Smooth muscle cell (in vitro differentiated cells): ENCODE measurements around the gene KLK1. TPM values are rescaled to one million over a fixed set of nuclear protein-coding genes. Genes with fewer than 3 reads are reported as not detected.
"Not testable (repeated sequence)": the region's sequence is repeated elsewhere in the genome, so short reads cannot be mapped to it uniquely, and the experiment has no call there.

ENCODE experiments used
- DNase-seq: peaks from one replicate; lab custom pipeline; 2025; ENCODE audit not compliant: unreplicated experiment; lab: John Stamatoyannopoulos, UW
- H2AFZ ChIP-seq: fragments of 200-600 bp; sonication (generic); 2 replicates; pipeline ENCODE4 v1.6.0; 2016; ENCODE audit warnings: antibody characterized with exemption, low read depth, mild to moderate bottlenecking
- H3F3A ChIP-seq: fragments of 200-600 bp; sonication (generic); 2 replicates; pipeline ENCODE4 v1.6.0; 2017; ENCODE audit warnings: antibody characterized with exemption, low read depth
- H3K27ac ChIP-seq: fragments of 200-600 bp; sonication (generic); 2 replicates; pipeline ENCODE4 v1.5.1; 2016; ENCODE audit warnings: low read depth, mild to moderate bottlenecking
- H3K27me3 ChIP-seq: fragments of 200-600 bp; sonication (generic); 2 replicates; pipeline ENCODE4 v1.6.1; 2016; ENCODE audit warnings: low read depth, mild to moderate bottlenecking
- H3K36me3 ChIP-seq: fragments of 200-600 bp; sonication (generic); 2 replicates; pipeline ENCODE4 v1.5.1; 2016; ENCODE audit warnings: low read depth
- H3K4me1 ChIP-seq: fragments of 200-600 bp; sonication (generic); 2 replicates; pipeline ENCODE4 v1.5.1; 2016; ENCODE audit warnings: low read depth
- H3K4me2 ChIP-seq: fragments of 200-600 bp; sonication (generic); 2 replicates; pipeline ENCODE4 v1.6.0; 2016; ENCODE audit warnings: mild to moderate bottlenecking
- H3K4me3 ChIP-seq: fragments of 200-600 bp; sonication (generic); 2 replicates; pipeline ENCODE4 v1.5.1; 2016; ENCODE audit warnings: mild to moderate bottlenecking
- H3K79me2 ChIP-seq: fragments of 200-600 bp; sonication (generic); 2 replicates; pipeline ENCODE4 v1.6.0; 2016; ENCODE audit warnings: low read depth, mild to moderate bottlenecking
- H3K9ac ChIP-seq: fragments of 200-600 bp; sonication (generic); 2 replicates; pipeline ENCODE4 v1.6.0; 2016; ENCODE audit warnings: low read depth
- H3K9me3 ChIP-seq: fragments of 200-600 bp; sonication (generic); replicated peaks from 2 replicates; pipeline ENCODE4 v1.5.1; 2016; ENCODE audit warnings: low read depth
- H4K20me1 ChIP-seq: fragments of 200-600 bp; sonication (generic); 2 replicates; pipeline ENCODE4 v1.6.0; 2016; ENCODE audit warnings: low read depth
- WGBS: methylation state at CpG from one replicate; pipeline ENCODE4 v1.1.7; 2016; ENCODE audit warnings: low lambda C conversion rate; 5-methylcytosine and 5-hydroxymethylcytosine counted together
- polyA plus RNA-seq: library from polyadenylated mRNA; unstranded; fragments of >200 nt; fragmentation: Nextera tagmentation; extraction: Ambion mirVana; gene quantifications from 2 replicates; pipeline ENCODE4 v1.2.1, GENCODE V29; 2016
- total RNA-seq: library from RNA; depleted of rRNA; stranded (reverse); fragments of >200 nt; gene quantifications from 2 replicates; pipeline ENCODE4 v1.2.3, GENCODE V29; 2014
- TF ChIP-seq, protein P1 (sequence below): fragments of 200-600 bp; sonication (generic); IDR thresholded peaks from 2 replicates; pipeline ENCODE4 v1.5.1; 2017; ENCODE audit warnings: borderline replicate concordance, mild to moderate bottlenecking, antibody characterized with exemption; ENCODE audit not compliant: insufficient read depth, poor library complexity, severe bottlenecking

The KLK1 gene
- total and polyA plus RNA-seq, 2 experiments from 2014 or later, result 0.85 TPM; not detected in 1

DNA sequence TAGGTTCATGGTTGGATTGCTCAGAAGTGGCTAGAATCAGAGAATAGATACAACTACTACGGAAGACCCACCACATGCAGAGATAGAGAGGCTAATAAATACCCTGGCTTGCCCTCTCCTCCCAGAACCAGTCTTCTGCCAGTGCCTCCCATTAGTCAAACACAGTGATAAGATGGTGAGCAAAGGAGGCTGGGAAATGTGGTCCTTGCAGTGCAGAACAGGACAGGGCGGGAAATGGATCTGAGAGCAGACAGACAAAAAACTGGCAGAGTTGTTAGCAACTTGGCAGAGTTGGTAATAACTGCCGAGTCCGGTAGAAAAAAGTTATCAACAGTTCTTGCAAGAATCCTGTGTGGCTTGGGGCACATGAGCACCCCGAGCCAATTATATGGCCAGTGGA is 8.7 kb downstream of the KLK1 start:
- Histone ChIP-seq H2AFZ (no peak overlapping the region), H3K4me1 (no peaks in the 10 kb centered on the region), H3K9me3 (no peaks in the 10 kb centered on the region), H3K4me3 (no peak overlapping the region), H3K36me3 (no peaks in the 10 kb centered on the region), H4K20me1 (no peaks in the 10 kb centered on the region), H3K79me2 (no peaks in the 10 kb centered on the region), H3K27me3 (peaks cover 32% of the 10 kb centered on the region), H3K9ac (no peak overlapping the region), H3K4me2 (no peak overlapping the region), H3F3A (no peaks in the 10 kb centered on the region), H3K27ac (no peak overlapping the region)
- TF ChIP-seq, protein P1, sequence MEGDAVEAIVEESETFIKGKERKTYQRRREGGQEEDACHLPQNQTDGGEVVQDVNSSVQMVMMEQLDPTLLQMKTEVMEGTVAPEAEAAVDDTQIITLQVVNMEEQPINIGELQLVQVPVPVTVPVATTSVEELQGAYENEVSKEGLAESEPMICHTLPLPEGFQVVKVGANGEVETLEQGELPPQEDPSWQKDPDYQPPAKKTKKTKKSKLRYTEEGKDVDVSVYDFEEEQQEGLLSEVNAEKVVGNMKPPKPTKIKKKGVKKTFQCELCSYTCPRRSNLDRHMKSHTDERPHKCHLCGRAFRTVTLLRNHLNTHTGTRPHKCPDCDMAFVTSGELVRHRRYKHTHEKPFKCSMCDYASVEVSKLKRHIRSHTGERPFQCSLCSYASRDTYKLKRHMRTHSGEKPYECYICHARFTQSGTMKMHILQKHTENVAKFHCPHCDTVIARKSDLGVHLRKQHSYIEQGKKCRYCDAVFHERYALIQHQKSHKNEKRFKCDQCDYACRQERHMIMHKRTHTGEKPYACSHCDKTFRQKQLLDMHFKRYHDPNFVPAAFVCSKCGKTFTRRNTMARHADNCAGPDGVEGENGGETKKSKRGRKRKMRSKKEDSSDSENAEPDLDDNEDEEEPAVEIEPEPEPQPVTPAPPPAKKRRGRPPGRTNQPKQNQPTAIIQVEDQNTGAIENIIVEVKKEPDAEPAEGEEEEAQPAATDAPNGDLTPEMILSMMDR, result no peak
- WGBS, result 86% methylated on average over 5 of the region's 5 CpGs
- DNase-seq, result no peak

DNA sequence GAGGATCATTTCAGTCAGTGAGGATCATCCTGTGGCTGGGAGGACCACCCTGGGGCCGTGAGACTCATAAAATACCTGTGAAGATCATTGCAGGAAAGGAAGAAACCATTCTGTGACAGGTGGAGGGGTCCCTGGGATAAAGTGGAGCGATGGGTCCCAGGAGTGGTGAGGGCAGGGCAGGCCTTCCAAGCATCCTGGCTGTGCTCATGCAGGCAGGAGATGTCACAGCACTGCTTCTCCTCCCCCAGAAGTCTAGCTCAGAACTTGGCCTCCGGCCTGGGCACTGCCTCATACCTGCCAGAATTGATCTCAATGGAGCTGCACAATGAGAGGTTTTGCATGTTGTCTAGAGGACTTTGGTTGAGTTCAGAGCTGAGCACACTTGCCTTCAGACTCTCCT is 11.1 kb downstream of the KLK1 start:
- Histone ChIP-seq H3K4me3 (no peak overlapping the region), H3K27ac (no peak overlapping the region), H3K27me3 (peaks cover 11% of the 10 kb centered on the region), H2AFZ (no peak overlapping the region), H3K9ac (no peak overlapping the region), H3F3A (no peaks in the 10 kb centered on the region), H3K4me2 (no peak overlapping the region), H3K4me1 (no peaks in the 10 kb centered on the region), H3K9me3 (no peaks in the 10 kb centered on the region), H3K79me2 (no peaks in the 10 kb centered on the region), H4K20me1 (no peaks in the 10 kb centered on the region), H3K36me3 (no peaks in the 10 kb centered on the region)
- 61% methylated on average over 3 of the region's 3 CpGs for WGBS
- TF ChIP-seq, protein P1, result no peak
- no peak for DNase-seq

DNA sequence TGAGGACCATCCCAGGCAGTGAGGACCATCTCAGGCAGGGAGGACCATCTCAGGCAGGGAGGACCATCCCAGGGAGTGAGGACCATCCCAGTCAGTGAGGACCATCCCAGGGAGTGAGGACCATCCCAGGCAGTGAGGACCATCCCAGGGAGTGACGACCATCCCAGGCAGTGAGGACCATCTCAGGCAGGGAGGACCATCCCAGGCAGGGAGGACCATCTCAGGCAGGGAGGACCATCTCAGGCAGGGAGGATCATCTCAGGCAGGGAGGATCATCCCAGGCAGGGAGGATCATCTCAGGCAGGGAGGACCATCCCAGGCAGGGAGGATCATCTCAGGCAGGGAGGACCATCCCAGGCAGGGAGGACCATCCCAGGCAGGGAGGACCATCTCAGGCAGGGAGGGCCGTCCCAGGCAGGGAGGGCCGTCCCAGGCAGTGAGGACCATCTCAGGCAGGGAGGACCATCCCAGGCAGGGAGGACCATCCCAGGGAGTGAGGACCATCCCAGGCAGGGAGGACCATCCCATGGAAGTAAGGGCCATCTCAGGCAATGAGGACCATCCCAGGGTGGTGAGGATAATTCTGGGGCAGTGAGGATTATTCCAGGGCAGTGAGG is 11.9 kb downstream of the KLK1 start:
- not testable (repeated sequence) for H3K4me3 ChIP-seq, H3F3A ChIP-seq, H3K36me3 ChIP-seq, H3K27ac ChIP-seq, H3K79me2 ChIP-seq, H2AFZ ChIP-seq, DNase-seq, H3K4me1 ChIP-seq, H3K9me3 ChIP-seq, H3K27me3 ChIP-seq, H3K4me2 ChIP-seq, H4K20me1 ChIP-seq, H3K9ac ChIP-seq
- WGBS, result 80% methylated on average over 3 of the region's 3 CpGs

DNA sequence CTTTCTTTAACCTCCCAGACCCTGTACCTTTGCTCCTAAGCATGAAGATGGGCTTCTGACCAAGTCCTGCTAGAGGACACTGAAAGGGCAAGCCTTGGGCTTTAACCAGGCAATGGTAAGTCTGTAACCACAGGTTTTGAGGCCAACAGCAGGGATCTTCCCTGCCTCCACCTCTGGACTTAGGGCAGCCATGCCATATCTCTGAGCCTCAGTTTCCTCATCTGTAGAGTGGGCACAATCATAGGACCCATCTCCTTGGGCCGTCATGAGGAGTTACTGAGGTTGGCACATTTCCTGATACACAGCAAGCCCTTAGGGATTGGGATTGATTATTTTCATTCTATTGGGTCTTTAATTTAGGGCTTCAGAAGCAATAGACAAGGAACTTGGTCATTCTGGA is 14.7 kb downstream of the KLK1 start:
- WGBS, result 75% methylated on average over 1 of the region's 1 CpG
- no peak for DNase-seq
- no peaks in the 10 kb centered on the region for H3K9me3 ChIP-seq
- no peaks in the 10 kb centered on the region for H3F3A ChIP-seq
- TF ChIP-seq, protein P1, result no peak
- peaks cover 5% of the 10 kb centered on the region for H3K79me2 ChIP-seq
- H3K27me3 ChIP-seq, result no peaks in the 10 kb centered on the region
- H3K27ac ChIP-seq, result no peak overlapping the region
- no peak overlapping the region for H3K4me2 ChIP-seq
- no peaks in the 10 kb centered on the region for H3K4me1 ChIP-seq
- no peak overlapping the region for H3K4me3 ChIP-seq
- H4K20me1 ChIP-seq, result no peaks in the 10 kb centered on the region
- H2AFZ ChIP-seq, result no peak overlapping the region
- no peak overlapping the region for H3K9ac ChIP-seq
- H3K36me3 ChIP-seq, result no peaks in the 10 kb centered on the region
